ENCODE data around the gene IL13RA1. TPM values are rescaled to one million over a fixed set of nuclear protein-coding genes. Genes with fewer than 3 reads are reported as not detected.

The IL13RA1 gene
- total RNA-seq, 1 donor from 2014 or later, result 29.6 TPM

DNA sequence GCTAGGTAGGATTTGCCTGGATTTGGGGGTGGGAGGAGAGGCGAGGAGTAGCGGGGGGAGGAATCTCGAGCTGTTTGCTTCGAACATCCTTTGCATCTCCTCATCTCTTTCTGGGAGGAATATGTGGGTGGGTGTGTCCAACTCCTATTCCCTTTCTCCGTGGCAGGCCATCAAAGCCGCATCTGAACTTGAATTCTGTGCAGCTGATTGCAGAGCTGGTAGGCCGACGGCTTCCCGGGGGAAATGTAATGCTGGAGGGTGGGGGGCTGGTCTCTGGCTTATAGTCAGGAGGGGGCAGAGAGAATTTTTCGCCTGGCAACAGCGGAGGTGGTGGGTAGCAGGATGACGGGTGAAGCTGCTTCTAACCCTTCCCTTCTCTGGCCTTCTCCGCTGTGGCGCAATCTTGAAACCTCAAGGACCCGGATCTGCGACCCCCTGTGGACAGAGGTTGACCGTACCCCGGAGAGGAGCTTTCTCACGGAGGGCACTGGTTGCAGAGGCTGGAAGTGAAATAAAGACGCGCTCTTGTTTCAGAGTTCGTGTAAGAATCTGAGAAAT, 96.8 kb downstream of the IL13RA1 start:
- no peaks in the 10 kb centered on the region for H3K36me3 ChIP-seq
- H3K27me3 ChIP-seq, result no peaks in the 10 kb centered on the region
- no peaks in the 10 kb centered on the region for H3K9me3 ChIP-seq
- DNase-seq (ENCODE audit: low spot score in 2 of 2), result no peak
- TF ChIP-seq, protein P1, sequence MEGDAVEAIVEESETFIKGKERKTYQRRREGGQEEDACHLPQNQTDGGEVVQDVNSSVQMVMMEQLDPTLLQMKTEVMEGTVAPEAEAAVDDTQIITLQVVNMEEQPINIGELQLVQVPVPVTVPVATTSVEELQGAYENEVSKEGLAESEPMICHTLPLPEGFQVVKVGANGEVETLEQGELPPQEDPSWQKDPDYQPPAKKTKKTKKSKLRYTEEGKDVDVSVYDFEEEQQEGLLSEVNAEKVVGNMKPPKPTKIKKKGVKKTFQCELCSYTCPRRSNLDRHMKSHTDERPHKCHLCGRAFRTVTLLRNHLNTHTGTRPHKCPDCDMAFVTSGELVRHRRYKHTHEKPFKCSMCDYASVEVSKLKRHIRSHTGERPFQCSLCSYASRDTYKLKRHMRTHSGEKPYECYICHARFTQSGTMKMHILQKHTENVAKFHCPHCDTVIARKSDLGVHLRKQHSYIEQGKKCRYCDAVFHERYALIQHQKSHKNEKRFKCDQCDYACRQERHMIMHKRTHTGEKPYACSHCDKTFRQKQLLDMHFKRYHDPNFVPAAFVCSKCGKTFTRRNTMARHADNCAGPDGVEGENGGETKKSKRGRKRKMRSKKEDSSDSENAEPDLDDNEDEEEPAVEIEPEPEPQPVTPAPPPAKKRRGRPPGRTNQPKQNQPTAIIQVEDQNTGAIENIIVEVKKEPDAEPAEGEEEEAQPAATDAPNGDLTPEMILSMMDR (IDR thresholded peaks at IDR 0.05), result no peak
- H3K27ac ChIP-seq, result no peak overlapping the region
- H3K4me3 ChIP-seq, result peak overlapping the region; percentile 27 to 58
- peaks cover 0 to 3% of the 10 kb centered on the region in 2 donors for H3K4me1 ChIP-seq
- intact Hi-C loops (cut with DNase I), result no loop called here

DNA sequence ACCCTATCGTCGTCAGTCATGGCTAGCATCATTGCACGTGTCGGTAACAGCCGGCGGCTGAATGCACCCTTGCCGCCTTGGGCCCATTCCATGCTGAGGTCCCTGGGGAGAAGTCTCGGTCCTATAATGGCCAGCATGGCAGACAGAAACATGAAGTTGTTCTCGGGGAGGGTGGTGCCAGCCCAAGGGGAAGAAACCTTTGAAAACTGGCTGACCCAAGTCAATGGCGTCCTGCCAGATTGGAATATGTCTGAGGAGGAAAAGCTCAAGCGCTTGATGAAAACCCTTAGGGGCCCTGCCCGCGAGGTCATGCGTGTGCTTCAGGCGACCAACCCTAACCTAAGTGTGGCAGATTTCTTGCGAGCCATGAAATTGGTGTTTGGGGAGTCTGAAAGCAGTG, 97.8 kb downstream of the IL13RA1 start:
- H3K36me3 ChIP-seq, result no peaks in the 10 kb centered on the region
- peaks cover 0 to 3% of the 10 kb centered on the region in 2 donors for H3K4me1 ChIP-seq
- H3K4me3 ChIP-seq, result peak overlapping the region in 1 of 2 donors; percentile 12
- no peak for DNase-seq (ENCODE audit: low spot score in 2 of 2)
- no peaks in the 10 kb centered on the region for H3K9me3 ChIP-seq
- intact Hi-C loops (cut with DNase I), result no loop called here
- TF ChIP-seq, protein P1 (IDR thresholded peaks at IDR 0.05), result no peak
- no peaks in the 10 kb centered on the region for H3K27me3 ChIP-seq
- no peak overlapping the region for H3K27ac ChIP-seq

DNA sequence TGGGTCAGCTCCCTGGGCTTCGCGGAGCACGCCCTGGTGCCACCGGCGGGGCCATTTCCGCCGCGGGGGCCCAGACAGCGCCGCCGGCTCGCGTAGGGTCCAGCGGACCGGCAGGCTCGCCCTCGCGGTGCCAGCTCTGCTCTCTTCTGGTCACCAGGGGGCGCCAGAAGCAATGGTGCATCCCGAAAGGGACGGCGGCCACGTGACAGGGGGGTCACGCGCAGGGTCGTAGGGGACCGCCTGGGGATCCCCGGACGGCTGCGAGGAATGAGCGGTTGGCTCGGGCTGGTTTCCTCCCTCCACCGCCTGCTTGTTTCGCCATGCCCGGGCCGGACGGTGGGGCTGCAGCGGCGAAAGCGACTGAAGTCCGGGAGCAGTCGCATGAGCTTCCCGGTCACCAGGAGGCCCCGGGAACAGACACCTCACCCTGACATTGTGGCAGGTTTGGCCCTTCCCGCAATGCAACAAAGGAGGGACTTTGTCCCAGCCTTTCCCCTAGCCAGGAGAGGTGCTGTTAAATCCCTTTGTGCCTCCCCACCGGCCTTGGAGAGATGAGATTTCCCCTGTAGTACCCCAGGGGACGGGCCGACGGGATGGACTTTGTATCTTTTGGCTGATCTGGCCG, 112.0 kb downstream of the IL13RA1 start:
- H3K27ac ChIP-seq, result no peak overlapping the region
- TF ChIP-seq, protein P1 (IDR thresholded peaks at IDR 0.05), result peak; percentile 60 to 78 (median 68)
- intact Hi-C loops (cut with DNase I), result no loop called here

More for the DNA sequence above, 112.0 kb downstream of the IL13RA1 start:
- Histone ChIP-seq H3K27me3 (no peaks in the 10 kb centered on the region), H3K36me3 (no peaks in the 10 kb centered on the region), H3K4me3 (peak overlapping the region; percentile 39 to 58), H3K4me1 (no peaks in the 10 kb centered on the region), H3K9me3 (no peaks in the 10 kb centered on the region)
- DNase-seq (ENCODE audit: low spot score in 2 of 2), result peak; percentile 14 to 87

Other genes starting within 250 kb of the IL13RA1 start
- 23.0 TPM for gene DOCK11, start 231.8 kb upstream of the IL13RA1 start, total RNA-seq
- not detected for gene ZCCHC12, start 96.2 kb downstream of the IL13RA1 start, total RNA-seq
- gene LONRF3, start 247.0 kb downstream of the IL13RA1 start, total RNA-seq, result 11.0 TPM